NCI-H2171 (cell line): Measurements from ENCODE around the gene CANT1.
"Not testable (repeated sequence)": the region's sequence is repeated elsewhere in the genome, so short reads cannot be mapped to it uniquely, and the experiment has no call there.

Experiments used
- DNase-seq: peaks from one replicate; lab custom pipeline; 2025; lab: John Stamatoyannopoulos, UW

Gene CANT1

GRCh38 chr17:78959803-78960202 lies 49.8 kb downstream of the CANT1 start:
- no peak for DNase-seq

GRCh38 chr17:78958641-78959127 lies 50.9 kb downstream of the CANT1 start:
- DNase-seq, result no peak

- no peak for DNase-seq
Observed at GRCh38 chr17:78957128-78957527, 52.4 kb downstream of the CANT1 start.

GRCh38 chr17:78956254-78956653 lies 53.3 kb downstream of the CANT1 start:
- no peak for DNase-seq

GRCh38 chr17:78954684-78955083 lies 54.9 kb downstream of the CANT1 start:
- no peak for DNase-seq

GRCh38 chr17:78953356-78954350 lies 55.9 kb downstream of the CANT1 start:
- DNase-seq, result no peak

- DNase-seq, result no peak
Observed at GRCh38 chr17:78952706-78953105, 56.9 kb downstream of the CANT1 start.

GRCh38 chr17:78951967-78952551 lies 57.5 kb downstream of the CANT1 start:
- no peak for DNase-seq

GRCh38 chr17:78950870-78951269 lies 58.7 kb downstream of the CANT1 start:
- DNase-seq, result no peak

GRCh38 chr17:78947235-78948149 lies 62.1 kb downstream of the CANT1 start:
- no peak for DNase-seq

GRCh38 chr17:78946631-78947030 lies 62.9 kb downstream of the CANT1 start:
- no peak for DNase-seq

GRCh38 chr17:78946131-78946530 lies 63.4 kb downstream of the CANT1 start:
- DNase-seq, result no peak

GRCh38 chr17:78945455-78945854 lies 64.1 kb downstream of the CANT1 start:
- DNase-seq, result not testable (repeated sequence)

- no peak for DNase-seq
Observed at GRCh38 chr17:78944956-78945355, 64.6 kb downstream of the CANT1 start.

- DNase-seq, result no peak
Observed at GRCh38 chr17:78944026-78944425, 65.5 kb downstream of the CANT1 start.
